GM18502 (cell line): ENCODE data around the gene NME3.

ENCODE experiments used
- ATAC-seq: cut with Tn5 transposase; IDR thresholded peaks from one replicate; pipeline ENCODE4 v1.9.1; 2021; ENCODE audit warnings: mild to moderate bottlenecking; ENCODE audit not compliant: unreplicated experiment, poor library complexity

The NME3 gene

DNA sequence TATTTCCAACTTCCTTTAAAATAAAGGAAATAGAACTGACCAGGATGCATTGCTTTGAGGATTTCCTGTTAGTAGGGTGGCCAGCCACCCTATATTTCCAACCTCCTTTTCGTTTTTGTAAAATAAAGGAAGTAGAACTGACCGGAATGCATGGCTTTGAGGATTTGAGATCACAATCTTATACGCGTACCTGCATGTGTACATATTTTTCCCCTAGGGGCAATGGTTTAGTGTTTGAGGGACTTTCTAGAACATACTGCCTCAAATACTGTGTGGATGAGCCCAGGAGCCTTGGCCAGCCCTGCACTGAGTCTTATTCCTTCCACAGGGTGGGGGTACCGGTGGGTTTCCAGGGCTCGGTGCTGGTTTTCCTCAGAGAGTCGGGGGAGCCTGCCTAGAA, 39.7 kb downstream of the NME3 start:
- no peak for ATAC-seq

DNA sequence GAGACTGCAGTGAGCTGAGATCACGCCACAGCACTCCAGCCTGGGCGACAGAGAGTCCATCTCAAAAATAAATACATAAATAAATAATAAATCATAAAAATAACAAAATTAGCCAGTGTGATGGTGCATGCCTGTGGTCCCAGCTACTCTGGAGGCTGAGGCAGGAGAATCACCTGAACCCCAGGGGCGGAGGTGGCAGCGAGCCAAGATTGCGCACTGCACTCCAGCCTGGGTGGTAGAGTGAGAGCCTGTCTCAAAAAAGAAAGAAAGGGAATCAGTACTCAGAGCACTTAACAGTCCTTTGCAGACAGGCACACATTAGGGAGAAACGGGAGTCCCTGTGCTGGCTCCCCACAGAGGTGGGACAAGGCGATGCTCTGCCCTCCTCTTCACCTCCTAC, 40.3 kb downstream of the NME3 start:
- no peak for ATAC-seq

DNA sequence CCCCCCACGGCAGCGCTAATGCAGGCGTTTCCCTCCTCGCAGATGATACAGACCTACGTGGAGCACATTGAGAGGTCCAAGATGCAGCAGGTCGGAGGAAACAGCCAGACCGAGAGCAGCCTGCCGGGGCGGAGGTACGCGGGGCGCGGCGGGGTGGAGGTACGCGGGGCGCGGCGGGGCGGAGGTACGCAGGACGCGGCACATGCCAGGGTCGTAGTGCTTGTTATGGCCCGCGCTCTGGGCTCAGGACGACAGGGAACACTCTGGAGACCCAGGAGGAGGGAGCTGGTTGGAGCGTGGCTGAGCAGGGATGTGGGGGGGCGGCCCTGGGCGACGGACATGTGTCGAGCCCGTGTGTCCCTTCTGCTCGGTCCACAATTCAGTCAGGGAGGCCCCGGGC, 41.9 kb downstream of the NME3 start:
- no peak for ATAC-seq

DNA sequence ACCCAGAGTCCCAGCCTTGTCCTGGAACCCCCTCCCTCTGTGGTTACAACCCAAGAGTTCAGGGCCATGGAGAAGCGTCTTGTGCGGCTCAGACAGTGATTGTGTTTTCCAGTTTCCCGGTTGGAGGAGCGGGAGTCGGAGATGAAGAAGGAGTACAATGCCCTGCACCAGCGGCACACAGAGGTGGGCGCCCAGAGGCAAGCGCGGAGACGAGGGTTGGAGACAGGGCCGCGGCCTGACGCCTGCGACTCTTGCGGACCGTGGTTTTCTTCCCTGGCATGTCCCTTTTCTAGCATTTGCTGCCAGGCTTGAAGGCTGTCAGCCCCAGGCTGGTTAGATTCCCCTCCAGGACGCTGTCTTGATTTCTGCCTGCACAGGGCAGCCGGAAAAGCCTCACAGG, 42.3 kb downstream of the NME3 start:
- ATAC-seq: no peak

DNA sequence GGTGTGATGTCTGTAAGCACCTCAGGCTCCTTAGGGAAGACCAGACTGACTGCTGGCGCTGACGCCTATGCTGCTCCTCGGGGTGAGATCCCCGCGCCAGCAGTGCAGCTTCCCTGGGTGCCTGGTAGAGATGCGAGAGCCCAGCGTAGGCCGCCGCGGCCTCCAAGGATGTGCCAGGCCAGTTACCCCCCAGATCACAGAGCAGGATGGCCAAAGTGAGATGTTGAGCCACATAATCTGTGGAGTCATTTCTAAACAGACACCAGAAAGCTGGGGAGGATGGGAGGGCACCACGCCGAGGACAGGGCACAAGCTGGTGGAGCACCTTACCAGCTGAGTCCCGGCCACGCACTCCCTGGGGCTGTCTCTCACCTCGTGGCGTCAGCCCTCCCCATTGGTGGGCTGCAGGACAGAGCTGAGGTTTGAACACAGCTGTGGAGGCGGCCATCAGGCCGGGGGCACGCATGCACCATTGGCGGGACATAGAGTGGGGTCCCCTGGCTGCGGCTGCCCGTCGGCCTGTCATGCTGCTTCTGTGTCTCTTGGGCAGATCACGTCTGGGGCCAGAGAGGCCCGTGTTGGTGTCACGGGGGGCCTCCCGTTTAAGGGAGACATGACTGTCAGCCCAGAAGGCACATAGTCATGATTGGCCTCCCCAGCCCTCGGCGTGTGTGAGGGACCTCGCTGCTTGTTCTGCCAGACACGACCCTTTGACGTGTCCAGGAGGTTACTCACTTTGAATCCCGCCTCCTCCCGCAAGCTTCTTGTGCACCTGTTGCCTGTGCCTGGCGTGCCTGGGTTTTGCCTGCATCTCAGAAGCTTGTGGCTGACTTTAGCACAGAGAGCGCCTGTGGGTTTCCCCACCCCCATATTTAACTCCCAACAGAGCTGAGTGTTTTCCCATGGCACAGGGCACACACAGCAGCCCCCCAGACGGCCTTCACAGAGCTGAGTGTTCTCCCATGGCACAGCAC, 43.4 kb downstream of the NME3 start:
- no peak for ATAC-seq

DNA sequence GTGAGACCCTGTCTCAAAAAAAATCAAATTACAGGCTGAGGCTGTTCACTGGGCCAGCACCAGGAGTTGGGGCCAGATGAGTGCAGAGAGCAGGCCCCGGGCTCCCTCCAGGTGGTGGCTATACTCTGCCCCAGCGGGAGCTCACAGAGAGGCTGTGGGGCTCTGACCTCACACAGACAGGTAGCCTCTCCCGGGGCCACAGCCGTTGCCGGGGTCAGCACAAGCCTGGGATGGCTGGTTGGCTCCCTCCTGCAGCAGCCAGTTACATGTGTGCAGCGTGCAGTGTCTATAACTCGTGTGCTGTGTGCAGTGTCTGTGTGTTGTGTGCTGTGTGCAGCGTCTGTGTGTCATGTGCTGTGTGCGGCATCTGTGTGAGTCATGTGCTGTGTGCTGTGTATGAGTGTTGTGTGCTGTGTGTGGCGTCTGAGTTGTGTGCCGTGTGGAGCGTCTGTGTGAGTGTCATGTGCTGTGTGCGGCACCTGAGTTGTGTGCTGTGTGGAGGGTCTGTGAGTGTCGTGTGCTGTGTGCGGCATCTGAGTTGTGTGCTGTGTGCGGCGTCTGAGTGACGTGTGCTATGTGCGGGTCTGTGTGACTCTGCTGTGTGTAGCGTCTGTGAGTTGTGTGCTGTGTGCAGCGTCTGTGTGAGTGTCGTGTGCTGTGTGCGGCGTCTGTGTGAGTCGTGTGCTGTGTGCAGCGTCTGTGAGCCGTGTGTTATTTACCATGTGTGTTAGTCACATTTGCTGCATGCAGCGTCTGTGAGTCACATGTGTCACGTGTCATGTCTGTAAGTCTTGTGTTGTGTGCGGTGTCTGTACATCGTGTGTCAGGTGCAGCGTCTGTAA, 44.5 kb downstream of the NME3 start:
- no peak for ATAC-seq

DNA sequence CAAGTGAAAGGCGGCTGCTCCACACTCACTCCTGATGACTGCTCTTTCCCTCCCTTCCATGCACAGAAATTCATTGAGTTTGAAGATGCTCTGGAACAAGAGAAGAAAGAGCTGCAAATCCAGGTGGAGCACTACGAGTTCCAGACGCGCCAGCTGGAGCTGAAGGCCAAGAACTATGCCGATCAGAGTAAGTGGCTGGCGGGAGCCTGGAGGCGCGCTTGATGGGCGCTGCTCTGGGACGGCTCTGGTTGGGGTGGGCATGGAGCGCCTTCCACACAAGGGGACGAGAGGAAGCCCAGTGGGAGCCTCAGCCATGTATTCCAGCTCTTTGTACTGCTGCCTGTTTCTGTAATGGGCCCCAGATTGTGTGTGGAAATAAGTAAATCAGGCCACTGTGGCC, 46.9 kb downstream of the NME3 start:
- ATAC-seq: no peak

DNA sequence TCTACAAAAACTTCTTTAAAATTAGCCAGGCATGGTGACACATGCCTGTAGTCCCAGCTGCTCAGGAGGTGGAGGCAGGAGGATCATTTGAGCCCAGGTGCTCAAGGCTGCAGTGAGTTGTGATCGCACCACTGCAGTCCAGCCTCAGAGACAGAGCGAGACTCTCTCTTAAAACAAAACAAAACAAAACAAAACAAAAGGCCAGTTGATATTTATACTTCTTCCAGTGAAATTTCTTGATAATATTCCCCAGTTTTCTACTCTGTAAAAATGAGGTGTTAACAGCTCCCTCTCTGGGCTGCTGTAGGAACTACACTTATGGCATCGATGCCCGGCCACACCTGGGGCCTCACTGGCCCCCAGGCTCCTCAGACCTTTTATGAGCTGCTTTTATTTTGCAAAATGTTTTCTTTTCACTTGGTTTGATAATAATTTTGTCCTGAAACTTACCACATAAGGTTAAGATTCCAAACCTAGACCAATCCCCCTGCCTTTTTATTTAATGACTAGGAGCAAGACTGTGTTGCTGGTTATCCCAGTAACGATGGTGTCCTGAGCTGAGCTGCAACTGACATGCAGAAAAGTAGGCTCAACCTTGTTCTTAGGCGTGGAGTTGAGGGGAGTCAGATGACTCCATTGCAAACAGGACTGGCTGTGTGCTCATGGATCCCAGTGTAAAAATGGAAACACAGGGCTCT, 47.7 kb downstream of the NME3 start:
- ATAC-seq: no peak

DNA sequence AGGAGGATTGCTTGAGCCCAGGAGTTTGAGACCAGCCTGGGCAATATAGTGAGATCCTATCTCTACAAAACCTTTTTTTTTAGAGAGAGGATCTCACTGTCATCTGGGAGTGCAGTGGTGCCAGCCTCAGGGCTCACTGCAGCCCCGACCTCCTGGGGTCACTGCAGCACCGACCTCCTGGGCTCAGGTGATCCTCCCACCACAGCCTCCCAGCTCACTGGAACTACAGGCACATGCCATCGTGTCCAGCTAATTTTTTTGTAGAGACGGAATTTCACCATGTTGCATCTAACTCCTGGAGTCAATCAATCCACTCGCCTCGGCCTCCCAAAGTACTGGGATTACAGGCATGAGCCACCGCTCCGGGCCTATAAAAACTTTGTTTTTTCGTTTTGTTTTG, 50.0 kb downstream of the NME3 start:
- no peak for ATAC-seq
